Stimulated activated CD8-positive, alpha-beta memory T cell treated with anti-CD3 and anti-CD28 coated beads, Interleukin-4, amount 100 ng/mL, for 1 hour (primary cell): Measurements from ENCODE around the gene ITPR1.

Experiments used
- DNase-seq, 2 donors: peaks; one replicate each; pipeline ENCODE4 v3.0.0-alpha.2; 2020; ENCODE audit warnings: low read depth in 2 of 2, low spot score in 1 of 2

ITPR1 gene

DNA sequence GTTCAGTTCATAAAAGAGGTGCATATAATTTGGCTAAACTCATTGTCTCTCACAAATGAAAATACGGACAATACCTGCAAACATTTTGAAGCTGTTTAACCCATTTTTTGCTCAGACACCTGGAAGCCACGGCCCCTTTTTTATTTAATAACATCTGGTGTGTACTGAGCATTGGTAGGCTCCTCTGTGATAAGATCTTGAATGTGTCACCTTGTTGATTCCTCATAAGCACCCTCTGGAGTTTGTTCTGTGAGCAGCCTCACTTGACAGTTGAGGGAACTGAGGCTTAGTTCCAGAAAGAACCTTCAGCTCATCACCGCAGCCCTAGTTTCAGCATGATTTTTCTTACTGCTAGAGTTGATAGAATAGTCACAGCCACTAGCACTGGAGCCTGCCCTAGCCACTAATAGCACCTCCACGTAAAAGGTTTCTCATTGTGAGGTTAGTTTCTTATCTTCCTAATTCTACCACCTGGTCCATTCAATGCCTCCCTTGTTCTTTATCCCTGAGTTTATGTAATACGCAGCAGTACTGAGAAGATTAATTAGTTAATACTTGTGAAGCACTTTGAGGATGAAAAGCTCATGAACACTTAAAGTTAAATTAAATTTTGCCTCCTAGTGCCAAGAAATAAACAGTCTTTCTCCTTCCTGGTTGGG is 71.9 kb downstream of the ITPR1 start:
- DNase-seq: no peak

GRCh38 chr3:4565809-4566501 is 72.8 kb downstream of the ITPR1 start:
- no peak for DNase-seq

GRCh38 chr3:4568841-4569240 is 75.7 kb downstream of the ITPR1 start:
- DNase-seq: no peak

- no peak for DNase-seq
Observed at GRCh38 chr3:4570840-4571621, 77.9 kb downstream of the ITPR1 start.

DNA sequence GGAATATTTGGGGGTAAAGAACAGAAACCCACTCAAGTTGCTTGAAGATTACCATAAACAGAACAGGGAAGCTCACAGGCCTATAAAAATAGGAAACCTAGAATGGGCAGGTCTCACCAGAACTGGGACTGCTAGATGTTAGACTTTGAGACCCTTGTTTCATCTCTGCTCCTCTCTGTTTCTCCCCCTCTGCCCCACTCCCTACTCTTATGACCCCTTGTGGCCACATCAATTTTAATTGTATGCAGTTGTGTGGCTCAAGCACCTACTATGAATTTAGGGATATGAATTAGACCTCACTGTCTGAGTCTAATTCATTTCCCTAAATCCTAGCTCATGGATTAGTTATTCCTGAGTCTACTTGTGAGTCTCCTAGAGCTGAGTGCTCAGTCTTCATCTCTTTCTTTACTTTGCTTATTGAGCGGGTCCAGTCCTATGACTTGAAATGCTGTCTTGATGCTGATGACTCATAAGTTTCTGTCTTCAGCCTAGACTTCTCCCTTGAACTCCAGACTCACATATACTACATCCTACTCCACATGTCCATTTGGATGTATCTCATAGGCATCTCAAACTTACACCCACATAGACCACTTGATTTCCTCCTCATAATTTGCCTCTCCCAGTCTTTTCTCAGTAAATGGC is 78.7 kb downstream of the ITPR1 start:
- no peak for DNase-seq

- DNase-seq: no peak
Observed at GRCh38 chr3:4573153-4573552, 80.0 kb downstream of the ITPR1 start.

GRCh38 chr3:4574426-4574965 is 81.3 kb downstream of the ITPR1 start:
- no peak for DNase-seq

- no peak for DNase-seq
Observed at GRCh38 chr3:4575381-4575780, 82.2 kb downstream of the ITPR1 start.

GRCh38 chr3:4577721-4578120 is 84.6 kb downstream of the ITPR1 start:
- DNase-seq: no peak

GRCh38 chr3:4580346-4581123 is 87.4 kb downstream of the ITPR1 start:
- no peak for DNase-seq

- no peak for DNase-seq
Observed at GRCh38 chr3:4581124-4581424, 87.9 kb downstream of the ITPR1 start.

GRCh38 chr3:4581498-4581897 is 88.3 kb downstream of the ITPR1 start:
- no peak for DNase-seq

GRCh38 chr3:4581920-4582611 is 88.9 kb downstream of the ITPR1 start:
- no peak for DNase-seq

DNA sequence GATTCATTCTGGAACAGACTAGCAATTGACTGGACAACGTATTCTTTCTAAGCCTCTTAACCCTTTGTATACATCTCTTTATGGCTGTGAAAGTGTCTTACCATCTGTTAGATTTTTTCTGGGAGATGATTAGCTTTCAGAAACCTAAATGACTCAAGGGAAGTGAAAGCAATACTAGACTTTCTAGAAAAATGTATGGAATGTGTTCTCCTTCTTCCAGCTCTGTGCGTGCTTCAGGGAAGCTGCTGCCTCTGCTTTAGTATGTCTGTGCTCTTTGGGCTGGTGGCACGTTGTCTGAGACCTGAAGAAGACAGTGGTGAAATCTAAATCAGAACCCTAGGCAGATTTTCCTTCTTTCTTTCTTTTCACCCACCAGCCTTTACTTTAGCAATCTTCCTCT is 89.5 kb downstream of the ITPR1 start:
- DNase-seq: no peak

GRCh38 chr3:4583416-4583815 is 90.3 kb downstream of the ITPR1 start:
- no peak for DNase-seq

DNA sequence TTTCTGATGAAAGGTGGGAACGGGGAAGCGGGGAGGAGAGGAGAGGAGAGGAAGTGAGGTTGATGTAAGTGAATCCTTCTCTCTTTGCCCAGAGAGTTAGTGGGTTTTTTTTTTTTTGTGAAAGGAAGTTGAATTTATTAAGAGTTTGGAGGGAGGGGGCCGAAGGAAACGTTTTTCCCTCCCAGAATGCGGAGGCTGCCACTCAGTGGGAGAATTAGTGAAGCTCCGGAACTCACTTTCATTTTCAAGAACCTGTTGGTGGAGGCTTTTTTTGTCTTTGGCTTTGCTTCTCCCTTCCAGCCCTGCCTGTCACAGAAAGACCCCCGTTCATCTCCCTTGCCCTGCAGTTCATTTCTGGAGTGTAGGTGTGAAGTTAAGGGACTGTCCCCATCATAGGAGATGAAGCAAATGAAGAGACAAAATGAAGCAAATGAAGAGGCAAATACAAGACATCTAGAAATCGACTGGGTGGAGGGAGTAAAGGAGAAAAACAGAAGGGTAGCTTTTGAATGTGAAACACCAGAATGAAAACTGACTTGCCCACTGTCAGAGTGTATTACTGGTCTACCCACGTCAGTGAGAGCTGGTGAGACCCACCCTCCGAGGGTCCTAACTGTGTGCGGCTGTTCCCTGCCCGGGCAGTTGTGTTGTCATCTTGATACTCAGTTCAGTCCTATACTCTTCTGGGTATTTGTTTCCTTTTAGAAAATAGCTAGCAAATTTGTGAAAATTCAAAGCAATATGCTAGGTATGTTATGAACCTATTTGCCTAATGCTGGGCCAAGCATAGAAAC is 91.5 kb downstream of the ITPR1 start:
- DNase-seq: no peak

DNA sequence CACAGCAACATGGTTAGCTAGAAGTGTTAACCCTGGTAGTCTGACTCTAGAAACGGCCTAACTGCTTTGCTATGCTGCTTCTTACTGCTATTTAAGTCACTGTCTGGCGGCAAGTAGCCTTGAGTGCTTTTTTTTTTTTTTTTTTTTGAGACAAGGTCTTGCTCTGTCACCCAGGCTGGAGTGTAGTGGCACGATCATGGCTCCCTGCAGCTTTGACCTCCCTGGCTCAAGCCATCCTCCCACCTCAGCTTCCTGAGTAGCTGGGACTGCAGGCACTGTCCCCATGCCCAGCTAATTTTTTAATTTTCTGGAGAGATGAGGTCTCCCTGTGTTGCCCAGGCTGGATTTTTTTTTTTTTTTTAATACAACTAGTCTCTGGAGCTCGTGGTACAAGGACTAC is 93.2 kb downstream of the ITPR1 start:
- no peak for DNase-seq

- no peak for DNase-seq
Observed at GRCh38 chr3:4587061-4587837, 94.1 kb downstream of the ITPR1 start.

DNA sequence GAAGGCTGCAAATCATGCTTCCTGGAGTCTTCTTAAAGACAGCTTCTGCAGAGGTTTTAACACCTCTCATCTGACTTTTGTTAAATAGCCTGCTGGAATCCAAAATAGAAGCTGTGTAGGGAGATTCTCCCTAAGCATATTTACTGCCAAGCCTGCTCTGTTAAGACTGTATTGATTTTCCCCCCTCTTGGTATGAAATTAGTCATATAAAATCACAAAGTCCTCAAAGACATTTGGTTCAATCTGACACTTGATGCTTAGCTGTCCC is 94.6 kb downstream of the ITPR1 start:
- no peak for DNase-seq
